GM12878 (cell line): ENCODE measurements around the gene VASH2. TPM values are rescaled to one million over a fixed set of nuclear protein-coding genes. Genes with fewer than 3 reads are reported as not detected.

ENCODE experiments used
- BHLHE40 ChIP-seq, 2 experiments: fragments of 450-650 bp in 1 of 2; IDR thresholded peaks; 2 replicates each; pipeline ENCODE4 v1.6.1; 2011 to 2017; ENCODE audit warnings: low read depth in 2 of 2, borderline replicate concordance in 1 of 2, improper control_type of control experiment in 1 of 2, low read length in 1 of 2, mild to moderate bottlenecking in 1 of 2
- FOXK2 ChIP-seq: fragments of 450-650 bp; IDR thresholded peaks from 2 replicates; pipeline ENCODE4 v1.6.1; 2017; ENCODE audit warnings: mild to moderate bottlenecking, moderate library complexity
- KDM1A ChIP-seq: fragments of 200-600 bp; sonication (generic); IDR thresholded peaks from 2 replicates; pipeline ENCODE4 v1.6.1; 2016; ENCODE audit warnings: borderline replicate concordance
- MEF2A ChIP-seq: IDR thresholded peaks from 2 replicates; pipeline ENCODE4 v1.6.1; 2011; ENCODE audit warnings: low read depth, mild to moderate bottlenecking, low read length, moderate library complexity; ENCODE audit not compliant: insufficient read depth
- NR2F1 ChIP-seq: fragments of 450-650 bp; conservative IDR thresholded peaks from 2 replicates; pipeline ENCODE4 v1.6.1; 2017; ENCODE audit warnings: mild to moderate bottlenecking
- POLR2A ChIP-seq: IDR thresholded peaks from 2 replicates; pipeline ENCODE4 v1.6.1; 2011; ENCODE audit warnings: low read depth, mild to moderate bottlenecking, low read length
- REST ChIP-seq: IDR thresholded peaks from 2 replicates; pipeline ENCODE4 v1.6.1; 2012; ENCODE audit warnings: mild to moderate bottlenecking, low read depth, low read length
- ZBED1 ChIP-seq: IDR thresholded peaks from 2 replicates; pipeline ENCODE4 v1.6.1; 2016; ENCODE audit warnings: borderline replicate concordance
- ZSCAN29 ChIP-seq: fragments of 450-650 bp; IDR thresholded peaks from 2 replicates; pipeline ENCODE4 v1.6.1; 2017; ENCODE audit warnings: mild to moderate bottlenecking, moderate library complexity
- polyA plus RNA-seq, 11 experiments: library from polyadenylated mRNA; depleted of rRNA in 4 of 11; unstranded in 6 of 11; stranded (reverse) in 5 of 11; fragments of >200 nt; fragmentation: Nextera tagmentation in 4 of 11; fragmentation: Illumina TruSeq in 1 of 11; extraction: Ambion mirVana in 4 of 11; extraction: Trizol in 1 of 11; gene quantifications; 1 replicate in 1 of 11; 2 replicates in 10 of 11; pipeline versions ENCODE4 v1.2.1 to v1.2.3, GENCODE V29; 2011 to 2016; ENCODE audit warnings: inconsistent platforms in 2 of 11, missing spikeins in 2 of 11, low read depth in 1 of 11
- total RNA-seq, 4 experiments: library from RNA; depleted of rRNA in 3 of 4; stranded (reverse); fragments of >200 nt in 3 of 4; fragmentation: Illumina TruSeq in 1 of 4; extraction: Trizol in 1 of 4; gene quantifications; 2 replicates each; pipeline versions ENCODE4 v1.2.1 to v1.2.3, GENCODE V29; 2013 to 2021
- TF ChIP-seq, protein P1 (sequence below): fragments of 450-650 bp; IDR thresholded peaks from 2 replicates; pipeline ENCODE4 v1.6.1; 2017; ENCODE audit warnings: low read depth, mild to moderate bottlenecking, moderate library complexity
- TF ChIP-seq, protein P2 (sequence below): IDR thresholded peaks from 2 replicates; pipeline ENCODE4 v1.6.1; 2011; ENCODE audit warnings: low read depth, mild to moderate bottlenecking, low read length, moderate library complexity, borderline replicate concordance; ENCODE audit errors: extremely low read depth
- TF ChIP-seq, protein P3 (sequence below): IDR thresholded peaks from 2 replicates; pipeline ENCODE4 v1.6.1; 2011; ENCODE audit warnings: borderline replicate concordance, low read depth, mild to moderate bottlenecking, moderate library complexity, low read length; ENCODE audit not compliant: insufficient read depth, poor library complexity, severe bottlenecking

Gene VASH2
- total and polyA plus RNA-seq, 10 of the 15 experiments (the other 5 are each of a cell fraction or from before 2014, with no cell fraction given) = 5.4 to 29.7 (median 21.7) TPM

DNA sequence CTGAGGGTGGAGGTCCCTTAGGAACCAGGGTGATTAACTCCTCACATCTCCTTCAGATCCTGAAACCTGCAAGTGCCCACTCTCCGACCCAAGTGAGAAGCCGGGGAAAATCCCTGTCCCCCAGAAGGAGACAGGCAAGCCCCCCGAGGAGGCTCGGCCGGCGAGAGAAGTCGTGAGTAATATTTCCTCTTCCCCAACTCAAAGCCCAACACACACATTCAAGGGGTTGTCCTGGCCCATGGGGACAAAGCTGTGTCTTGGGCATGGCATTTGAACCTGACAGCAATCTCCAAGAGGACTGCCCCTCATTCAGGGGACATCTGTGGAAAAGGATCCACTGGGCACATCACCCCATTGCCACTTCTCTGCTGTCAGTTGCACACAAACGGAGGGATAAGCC lies 23.6 kb downstream of the VASH2 start (continued):
- TF ChIP-seq, protein P1, sequence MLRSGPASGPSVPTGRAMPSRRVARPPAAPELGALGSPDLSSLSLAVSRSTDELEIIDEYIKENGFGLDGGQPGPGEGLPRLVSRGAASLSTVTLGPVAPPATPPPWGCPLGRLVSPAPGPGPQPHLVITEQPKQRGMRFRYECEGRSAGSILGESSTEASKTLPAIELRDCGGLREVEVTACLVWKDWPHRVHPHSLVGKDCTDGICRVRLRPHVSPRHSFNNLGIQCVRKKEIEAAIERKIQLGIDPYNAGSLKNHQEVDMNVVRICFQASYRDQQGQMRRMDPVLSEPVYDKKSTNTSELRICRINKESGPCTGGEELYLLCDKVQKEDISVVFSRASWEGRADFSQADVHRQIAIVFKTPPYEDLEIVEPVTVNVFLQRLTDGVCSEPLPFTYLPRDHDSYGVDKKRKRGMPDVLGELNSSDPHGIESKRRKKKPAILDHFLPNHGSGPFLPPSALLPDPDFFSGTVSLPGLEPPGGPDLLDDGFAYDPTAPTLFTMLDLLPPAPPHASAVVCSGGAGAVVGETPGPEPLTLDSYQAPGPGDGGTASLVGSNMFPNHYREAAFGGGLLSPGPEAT = no peak
- TF ChIP-seq, protein P2, sequence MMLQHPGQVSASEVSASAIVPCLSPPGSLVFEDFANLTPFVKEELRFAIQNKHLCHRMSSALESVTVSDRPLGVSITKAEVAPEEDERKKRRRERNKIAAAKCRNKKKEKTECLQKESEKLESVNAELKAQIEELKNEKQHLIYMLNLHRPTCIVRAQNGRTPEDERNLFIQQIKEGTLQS = no peak
- no peak for TF ChIP-seq KDM1A
- TF ChIP-seq FOXK2 = no peak
- no peak for TF ChIP-seq ZBED1
- no peak for TF ChIP-seq NR2F1
- TF ChIP-seq, protein P3, sequence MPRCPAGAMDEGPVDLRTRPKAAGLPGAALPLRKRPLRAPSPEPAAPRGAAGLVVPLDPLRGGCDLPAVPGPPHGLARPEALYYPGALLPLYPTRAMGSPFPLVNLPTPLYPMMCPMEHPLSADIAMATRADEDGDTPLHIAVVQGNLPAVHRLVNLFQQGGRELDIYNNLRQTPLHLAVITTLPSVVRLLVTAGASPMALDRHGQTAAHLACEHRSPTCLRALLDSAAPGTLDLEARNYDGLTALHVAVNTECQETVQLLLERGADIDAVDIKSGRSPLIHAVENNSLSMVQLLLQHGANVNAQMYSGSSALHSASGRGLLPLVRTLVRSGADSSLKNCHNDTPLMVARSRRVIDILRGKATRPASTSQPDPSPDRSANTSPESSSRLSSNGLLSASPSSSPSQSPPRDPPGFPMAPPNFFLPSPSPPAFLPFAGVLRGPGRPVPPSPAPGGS = no peak
- TF ChIP-seq ZSCAN29 = no peak
- no peak for TF ChIP-seq BHLHE40 (IDR thresholded peaks at IDR 0.05; ENCODE audit: borderline replicate concordance in 1 of 2, low read depth in 2 of 2, low read length in 1 of 2)
- TF ChIP-seq POLR2A = no peak
- no peak for TF ChIP-seq REST
- no peak for TF ChIP-seq MEF2A
- TF ChIP-seq, all 136 proteins: peak for 0
